ENCODE measurements around the gene GHR. TPM values are rescaled to one million over a fixed set of nuclear protein-coding genes. Genes with fewer than 3 reads are reported as not detected.

The GHR gene
- total RNA-seq, 1 donor from 2014 or later, result 1.1 TPM

- DNase-seq (ENCODE audit: low read depth, low spot score), result no peak
Measured at GRCh38 chr5:42515504-42515903, 92.3 kb downstream of the GHR start.

- no peak for DNase-seq (ENCODE audit: low read depth, low spot score)
Measured at GRCh38 chr5:42516282-42517042, 93.2 kb downstream of the GHR start.

- no peak for DNase-seq (ENCODE audit: low read depth, low spot score)
Measured at GRCh38 chr5:42517164-42517563, 93.9 kb downstream of the GHR start.

DNA sequence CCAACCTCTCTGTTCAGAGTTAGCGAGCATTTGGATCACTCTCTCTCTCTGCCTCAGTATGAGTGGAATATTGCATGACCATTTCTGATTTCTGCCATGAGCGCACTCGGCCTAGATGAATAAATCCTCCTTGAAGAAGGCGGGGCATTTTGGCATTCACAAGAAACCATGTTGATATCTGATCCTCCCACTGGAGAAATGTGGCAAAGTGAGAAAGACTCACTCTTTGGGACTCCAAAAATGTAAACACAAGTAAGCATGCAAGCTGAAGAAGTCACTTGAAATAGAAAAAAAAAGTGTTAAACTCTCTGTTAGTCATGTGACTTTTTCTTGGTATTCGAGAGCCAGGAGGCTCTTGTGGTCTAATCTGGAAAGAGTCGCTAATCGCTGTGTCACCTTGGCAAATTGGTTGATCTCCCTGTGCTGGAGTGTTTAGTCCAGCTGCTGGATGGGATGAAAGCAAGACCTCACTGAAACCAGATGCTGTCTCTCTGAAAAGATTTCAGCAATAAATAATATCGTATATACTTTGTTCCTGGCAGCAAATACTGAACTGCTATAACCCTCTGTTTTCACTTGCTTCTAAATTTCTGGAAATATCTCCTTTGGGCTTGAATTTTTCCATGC lies 95.5 kb downstream of the GHR start:
- no peak for DNase-seq (ENCODE audit: low read depth, low spot score)

DNA sequence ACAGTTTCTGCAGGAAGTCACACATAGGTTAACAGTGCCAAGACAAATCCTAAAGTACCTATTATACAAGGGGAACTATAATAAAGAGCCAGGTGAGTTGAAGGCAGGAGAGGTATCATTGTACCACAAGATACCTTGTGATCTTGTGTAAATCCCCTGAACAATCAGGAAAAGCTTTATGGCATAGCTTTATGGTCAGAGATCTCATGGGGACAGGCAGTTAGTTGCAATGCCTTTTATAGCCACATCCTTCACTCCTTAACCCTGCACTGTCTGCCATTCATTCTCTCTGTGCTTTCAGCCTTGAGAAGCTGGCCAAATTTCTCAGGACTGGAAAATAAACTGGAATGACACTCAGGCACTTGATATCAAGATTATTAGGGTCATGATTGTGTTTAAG lies 97.0 kb downstream of the GHR start:
- DNase-seq (ENCODE audit: low read depth, low spot score), result no peak

GRCh38 chr5:42520957-42521356 lies 97.7 kb downstream of the GHR start:
- no peak for DNase-seq (ENCODE audit: low read depth, low spot score)

GRCh38 chr5:42521406-42521805 lies 98.2 kb downstream of the GHR start:
- no peak for DNase-seq (ENCODE audit: low read depth, low spot score)

DNA sequence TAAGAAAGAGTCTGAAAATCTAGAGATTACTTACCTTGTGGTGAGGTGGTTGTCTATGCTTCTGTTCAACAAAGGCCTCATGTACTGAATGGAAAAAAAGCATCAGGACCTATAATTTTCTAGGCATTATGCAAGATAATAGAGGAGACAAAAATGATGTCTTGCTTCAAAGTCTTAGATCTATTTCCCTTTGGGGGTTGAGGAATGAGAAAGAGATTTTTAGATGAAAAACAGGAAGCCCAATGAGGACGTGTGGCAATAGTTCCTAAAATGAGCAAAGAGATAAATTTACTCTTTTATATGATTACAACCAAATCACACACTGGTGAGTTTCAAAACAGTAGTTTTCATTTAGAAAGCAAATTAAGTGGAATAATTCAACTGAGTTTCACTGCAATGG lies 99.5 kb downstream of the GHR start:
- DNase-seq (ENCODE audit: low read depth, low spot score), result no peak

DNA sequence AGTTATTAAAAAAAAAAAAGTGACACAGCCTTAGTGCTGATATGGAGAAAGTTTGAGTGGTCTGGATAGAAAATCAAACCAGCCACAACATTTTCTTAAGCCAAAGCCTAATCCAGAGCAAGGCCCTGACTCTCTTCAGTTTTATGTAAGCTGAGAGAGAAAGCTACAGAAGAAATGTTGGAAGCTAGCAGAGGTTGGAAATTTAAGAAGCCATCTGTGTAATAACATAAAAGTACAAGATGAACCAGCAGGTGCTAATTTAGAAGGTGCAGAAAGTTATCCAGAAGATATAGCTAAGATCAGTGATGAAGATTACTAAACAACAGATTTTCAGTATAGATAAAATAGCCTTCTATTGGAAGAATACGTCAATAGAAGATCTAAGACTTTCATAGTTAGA lies 102.9 kb downstream of the GHR start:
- no peak for DNase-seq (ENCODE audit: low read depth, low spot score)

DNA sequence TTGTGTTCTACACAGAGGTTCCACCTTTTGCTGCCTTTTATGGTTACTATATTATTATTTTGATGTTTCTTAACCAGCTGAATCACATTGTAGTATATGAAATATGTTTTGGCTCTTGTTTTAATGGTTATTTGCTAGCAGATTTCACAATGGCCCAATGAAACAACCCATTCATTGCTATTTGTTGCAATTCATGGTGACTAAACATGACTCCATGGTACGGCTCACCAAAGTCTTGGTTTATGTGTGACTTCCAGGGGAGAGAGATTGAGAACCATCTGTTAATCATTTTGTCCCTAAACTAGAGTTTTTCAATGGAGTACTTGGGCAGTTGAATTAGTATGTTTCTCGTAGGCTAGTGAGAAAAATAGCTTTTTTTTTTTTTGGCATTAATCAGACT lies 108.4 kb downstream of the GHR start:
- DNase-seq (ENCODE audit: low read depth, low spot score), result no peak

- DNase-seq (ENCODE audit: low read depth, low spot score), result no peak
Measured at GRCh38 chr5:42542106-42542505, 118.9 kb downstream of the GHR start.

GRCh38 chr5:42543774-42544173 lies 120.5 kb downstream of the GHR start:
- DNase-seq (ENCODE audit: low read depth, low spot score), result no peak

- no peak for DNase-seq (ENCODE audit: low read depth, low spot score)
Measured at GRCh38 chr5:42545038-42545437, 121.8 kb downstream of the GHR start.

DNA sequence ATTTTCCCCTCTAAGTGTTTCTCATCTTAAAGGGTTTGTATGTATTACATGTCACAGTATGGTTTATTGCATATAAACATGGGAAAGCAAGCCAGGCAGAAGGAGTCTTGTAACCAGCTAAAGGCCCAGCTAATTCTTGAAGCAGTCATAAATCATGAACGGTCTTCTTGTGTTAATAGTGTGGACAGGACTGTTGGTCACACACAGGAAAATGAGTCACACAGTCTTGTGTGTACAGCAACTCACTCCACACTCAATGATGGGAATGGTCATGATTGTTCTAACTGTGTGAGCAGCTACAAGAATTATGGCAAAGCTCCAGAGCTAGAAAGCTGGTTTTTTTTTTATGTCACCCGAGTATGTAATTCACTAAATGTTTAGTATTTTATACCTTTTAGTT lies 123.9 kb downstream of the GHR start:
- peak; percentile 84 for DNase-seq (ENCODE audit: low read depth, low spot score)

DNA sequence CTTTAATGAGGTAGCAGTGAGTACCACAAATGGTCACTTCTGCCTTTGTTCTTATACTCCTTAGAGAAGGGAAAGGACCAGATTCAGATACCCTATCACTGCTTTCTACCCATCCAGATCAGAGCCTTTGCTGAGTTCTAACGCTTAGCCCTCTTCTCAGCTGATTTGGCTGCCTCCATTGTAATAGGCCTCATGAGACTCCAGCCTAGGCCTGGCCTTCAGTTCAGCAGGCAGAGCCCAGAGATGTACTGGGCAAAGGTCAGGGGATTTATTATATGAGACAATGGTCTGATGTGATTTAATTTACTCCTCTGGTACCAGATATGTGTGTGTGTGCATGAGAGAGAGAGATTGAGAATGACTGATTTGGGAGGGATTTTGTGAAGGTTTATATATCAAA lies 124.7 kb downstream of the GHR start:
- no peak for DNase-seq (ENCODE audit: low read depth, low spot score)

GRCh38 chr5:42552597-42552996 lies 129.4 kb downstream of the GHR start:
- DNase-seq (ENCODE audit: low read depth, low spot score), result no peak

DNA sequence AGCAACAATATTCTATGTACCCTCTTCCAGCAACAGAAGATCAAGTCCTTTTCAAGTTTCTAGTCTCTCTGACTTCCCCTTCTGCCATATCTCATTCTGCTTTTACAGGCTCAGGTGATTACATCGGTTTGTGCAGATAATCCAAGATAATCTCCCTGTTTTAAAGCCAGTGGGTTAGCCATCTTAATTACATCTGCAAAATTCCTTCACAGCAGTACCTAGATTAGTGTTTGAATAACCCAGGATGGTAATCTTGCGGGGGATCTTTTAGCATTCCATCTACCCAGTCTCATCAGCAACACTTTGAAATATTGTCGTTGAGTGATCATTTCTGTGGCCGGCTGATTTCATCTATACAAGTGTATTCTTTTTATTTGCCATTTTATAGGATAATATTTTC lies 130.2 kb downstream of the GHR start:
- no peak for DNase-seq (ENCODE audit: low read depth, low spot score)

- DNase-seq (ENCODE audit: low read depth, low spot score), result no peak
Measured at GRCh38 chr5:42555010-42555409, 131.8 kb downstream of the GHR start.

GRCh38 chr5:42555797-42556196 lies 132.6 kb downstream of the GHR start:
- no peak for DNase-seq (ENCODE audit: low read depth, low spot score)

GRCh38 chr5:42557689-42558088 lies 134.4 kb downstream of the GHR start:
- DNase-seq (ENCODE audit: low read depth, low spot score), result no peak

DNA sequence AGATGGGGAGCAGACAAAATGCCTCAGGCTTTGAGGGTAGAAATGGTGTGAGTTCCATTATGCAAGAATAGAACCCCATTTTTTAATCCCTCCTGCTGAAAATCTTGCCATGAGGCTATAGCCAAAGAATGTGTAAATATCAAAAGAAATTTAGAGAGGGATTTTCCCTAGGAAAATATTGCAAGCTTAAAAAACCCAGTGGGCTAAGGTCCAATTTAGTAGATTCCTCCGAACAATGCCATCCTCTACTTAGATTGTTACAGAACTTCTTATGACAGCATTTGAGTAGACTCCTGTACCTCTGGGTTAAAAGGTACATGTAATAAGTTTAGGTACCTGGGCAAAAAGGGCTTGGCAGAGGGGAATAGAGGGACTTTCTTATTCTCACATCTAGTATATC lies 138.4 kb downstream of the GHR start:
- no peak for DNase-seq (ENCODE audit: low read depth, low spot score)

DNA sequence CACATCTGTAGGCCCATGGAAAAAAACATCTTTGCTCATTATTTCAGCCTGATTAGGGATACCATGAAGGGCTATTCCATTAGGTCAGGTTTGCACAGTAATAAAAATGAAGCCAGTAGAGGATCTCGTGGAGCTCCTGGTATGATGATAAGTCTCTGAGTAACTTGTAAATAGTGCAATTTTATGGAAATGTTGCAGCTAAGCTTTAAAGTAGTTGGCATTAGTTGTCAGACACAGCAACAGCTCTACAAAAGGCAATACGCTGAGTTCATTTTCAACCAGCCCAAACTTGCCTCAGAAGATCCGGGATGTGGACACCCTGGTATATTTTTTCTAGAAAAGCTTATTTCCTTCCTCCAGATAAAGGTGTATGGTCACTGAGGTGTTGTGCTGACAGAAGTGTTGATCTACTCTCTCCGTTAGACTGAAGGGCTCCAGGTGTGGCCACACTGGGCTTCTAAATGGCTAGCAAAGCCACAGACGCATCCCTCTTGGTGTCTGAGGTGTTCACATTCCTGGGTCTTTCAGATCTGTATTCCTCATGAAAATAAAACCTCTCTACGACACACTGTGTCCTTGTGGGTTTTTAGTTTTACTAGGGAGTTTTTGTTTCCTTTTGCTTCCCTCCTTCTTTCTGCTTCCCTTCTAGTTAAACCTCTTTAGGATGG lies 141.6 kb downstream of the GHR start:
- DNase-seq (ENCODE audit: low read depth, low spot score), result no peak
